ENCODE measurements around the gene NEK11. TPM values are rescaled to one million over a fixed set of nuclear protein-coding genes. Genes with fewer than 3 reads are reported as not detected.
"Not testable (repeated sequence)": the region's sequence is repeated elsewhere in the genome, so short reads cannot be mapped to it uniquely, and the experiment has no call there.

Gene NEK11
- polyA plus RNA-seq, 4 donors, result 13.1 to 23.5 (median 22.3) TPM

DNA sequence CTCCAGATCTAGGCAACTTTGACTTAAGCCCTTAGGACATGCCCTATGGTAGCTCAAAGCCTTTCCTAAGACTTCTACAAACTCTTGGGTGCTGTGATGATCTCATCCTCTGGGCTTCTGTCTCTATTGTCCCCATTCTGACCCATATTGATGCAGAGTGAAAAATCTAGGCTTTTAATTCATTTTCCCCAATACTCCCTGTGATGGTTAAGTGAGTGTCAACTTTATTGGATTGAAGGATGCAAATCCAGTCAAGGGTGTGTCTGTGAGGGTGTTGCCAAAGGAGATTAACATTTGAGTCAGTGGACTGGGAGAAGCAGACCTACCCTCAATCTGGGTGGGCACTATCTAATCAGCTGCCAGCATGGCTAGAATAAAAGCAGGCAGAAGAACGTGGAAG is 257.6 kb downstream of the NEK11 start:
- DNase-seq (ENCODE audit: low read depth in 4 of 4, low spot score in 3 of 4), result no peak

- DNase-seq (ENCODE audit: low read depth in 4 of 4, low spot score in 3 of 4), result no peak
Observed at GRCh38 chr3:131285456-131285855, 258.8 kb downstream of the NEK11 start.

DNA sequence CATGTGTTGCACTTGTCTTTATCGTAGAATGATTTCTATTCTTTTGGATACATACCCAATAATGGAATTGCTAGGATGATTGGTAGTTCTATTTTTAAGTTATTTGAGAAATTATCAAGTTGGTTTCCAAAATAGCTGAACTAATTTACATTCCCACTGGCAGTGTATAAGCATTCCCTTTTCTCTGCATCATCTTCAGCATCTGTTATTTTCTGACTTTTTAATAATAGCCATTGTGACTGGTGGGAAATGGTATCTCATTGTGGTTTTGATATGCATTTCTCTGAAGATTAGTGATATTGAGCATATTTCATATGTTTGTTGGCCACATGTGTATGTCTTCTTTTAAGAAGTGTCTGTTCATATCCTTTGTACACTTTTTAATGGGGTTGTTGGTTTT is 273.2 kb downstream of the NEK11 start:
- no peak for DNase-seq (ENCODE audit: low read depth in 4 of 4, low spot score in 3 of 4)

GRCh38 chr3:131303848-131304247 is 277.2 kb downstream of the NEK11 start:
- no peak for DNase-seq (ENCODE audit: low read depth in 4 of 4, low spot score in 3 of 4)

- no peak for DNase-seq (ENCODE audit: low read depth in 4 of 4, low spot score in 3 of 4)
Observed at GRCh38 chr3:131304890-131305289, 278.2 kb downstream of the NEK11 start.

DNA sequence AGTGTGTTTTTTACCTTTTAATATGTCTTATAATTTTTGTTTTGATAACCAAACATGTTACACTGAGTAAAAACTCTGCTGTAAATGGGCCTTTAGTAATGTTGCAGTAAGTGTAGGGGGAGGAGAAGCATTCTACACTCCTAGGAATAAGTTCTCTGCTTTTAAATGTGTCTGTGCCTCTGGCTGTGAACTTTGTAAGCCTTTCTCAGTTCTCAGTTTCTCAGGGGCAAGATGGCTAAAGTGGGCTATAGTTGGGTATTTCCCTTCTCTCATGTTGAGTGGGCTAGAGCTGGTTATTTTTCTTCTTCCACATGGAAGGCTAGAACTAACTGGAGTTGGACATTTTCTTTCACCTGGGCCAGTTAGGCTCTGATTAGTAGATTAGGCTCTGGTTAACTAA is 279.6 kb downstream of the NEK11 start:
- DNase-seq (ENCODE audit: low read depth in 4 of 4, low spot score in 3 of 4), result no peak

GRCh38 chr3:131314318-131314717 is 287.6 kb downstream of the NEK11 start:
- DNase-seq (ENCODE audit: low read depth in 4 of 4, low spot score in 3 of 4), result no peak

- no peak for DNase-seq (ENCODE audit: low read depth in 4 of 4, low spot score in 3 of 4)
Observed at GRCh38 chr3:131315162-131315561, 288.5 kb downstream of the NEK11 start.

DNA sequence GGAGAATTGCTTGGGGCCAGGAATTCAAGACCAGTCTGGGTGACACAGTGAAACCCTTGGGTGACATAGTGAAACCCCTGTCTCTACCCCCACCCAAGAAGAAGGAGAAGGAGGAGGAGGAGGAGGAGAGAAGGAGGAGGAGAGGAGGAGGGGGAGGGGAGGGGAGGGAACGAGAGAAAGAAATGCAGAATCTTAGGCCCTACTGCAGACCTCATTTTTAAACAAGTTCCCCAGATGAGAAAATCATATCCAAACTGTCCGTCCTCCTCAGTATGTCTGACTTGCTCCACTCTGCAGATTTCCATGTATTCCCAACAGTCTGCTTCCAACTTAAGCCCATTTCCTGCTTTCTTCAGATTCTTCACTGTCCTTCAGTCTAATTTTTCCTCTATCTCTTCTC is 291.0 kb downstream of the NEK11 start:
- no peak for DNase-seq (ENCODE audit: low read depth in 4 of 4, low spot score in 3 of 4)

DNA sequence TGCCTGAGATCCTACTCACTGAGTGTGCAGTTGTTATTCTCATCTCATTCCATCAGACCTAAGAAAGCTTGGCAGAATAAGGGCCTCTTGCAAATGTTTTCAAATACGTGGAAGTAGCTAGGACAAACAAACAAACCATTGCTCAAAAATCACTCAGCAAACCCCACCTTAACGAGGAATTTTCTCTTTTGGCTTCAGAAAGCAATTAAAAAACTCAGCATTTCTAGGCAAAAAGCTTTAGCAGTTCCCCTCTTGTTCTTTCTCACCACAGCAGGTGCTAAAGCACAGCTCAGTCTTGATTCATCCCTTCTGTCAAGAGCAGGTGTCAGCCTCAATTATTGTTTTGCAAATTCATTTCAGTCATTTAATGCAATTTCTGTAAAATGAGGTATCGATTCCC is 296.3 kb downstream of the NEK11 start:
- DNase-seq (ENCODE audit: low read depth in 4 of 4, low spot score in 3 of 4), result no peak

- DNase-seq (ENCODE audit: low read depth in 4 of 4, low spot score in 3 of 4), result no peak
Observed at GRCh38 chr3:131323792-131324191, 297.1 kb downstream of the NEK11 start.

GRCh38 chr3:131324923-131325322 is 298.2 kb downstream of the NEK11 start:
- DNase-seq (ENCODE audit: low read depth in 4 of 4, low spot score in 3 of 4), result no peak

DNA sequence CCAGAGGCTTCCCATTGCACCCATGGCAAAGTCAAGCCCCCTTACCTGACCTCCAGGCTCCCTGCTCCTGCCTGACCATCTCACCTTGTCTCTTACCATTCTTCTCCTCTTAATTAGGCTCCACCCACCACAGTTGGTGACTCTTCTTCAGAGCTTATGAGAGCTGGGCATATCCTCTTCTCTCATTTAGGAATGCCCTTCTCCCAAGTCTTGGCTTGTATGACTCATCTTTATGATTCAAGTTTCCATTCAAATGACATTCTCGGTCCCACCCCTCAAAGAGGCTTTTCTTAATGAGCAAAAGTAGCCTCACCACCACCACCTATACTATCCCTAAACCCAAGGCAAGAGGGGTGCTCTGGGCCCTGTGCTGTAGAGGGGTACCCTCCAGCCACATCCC is 299.6 kb downstream of the NEK11 start:
- DNase-seq (ENCODE audit: low read depth in 4 of 4, low spot score in 3 of 4), result no peak

- DNase-seq (ENCODE audit: low read depth in 4 of 4, low spot score in 3 of 4), result no peak
Observed at GRCh38 chr3:131328721-131329120, 302.0 kb downstream of the NEK11 start.

GRCh38 chr3:131329774-131330173 is 303.1 kb downstream of the NEK11 start:
- DNase-seq (ENCODE audit: low read depth in 4 of 4, low spot score in 3 of 4), result no peak

- not testable (repeated sequence) for DNase-seq (ENCODE audit: low read depth in 4 of 4, low spot score in 3 of 4)
Observed at GRCh38 chr3:131331456-131332085, 304.9 kb downstream of the NEK11 start.

DNA sequence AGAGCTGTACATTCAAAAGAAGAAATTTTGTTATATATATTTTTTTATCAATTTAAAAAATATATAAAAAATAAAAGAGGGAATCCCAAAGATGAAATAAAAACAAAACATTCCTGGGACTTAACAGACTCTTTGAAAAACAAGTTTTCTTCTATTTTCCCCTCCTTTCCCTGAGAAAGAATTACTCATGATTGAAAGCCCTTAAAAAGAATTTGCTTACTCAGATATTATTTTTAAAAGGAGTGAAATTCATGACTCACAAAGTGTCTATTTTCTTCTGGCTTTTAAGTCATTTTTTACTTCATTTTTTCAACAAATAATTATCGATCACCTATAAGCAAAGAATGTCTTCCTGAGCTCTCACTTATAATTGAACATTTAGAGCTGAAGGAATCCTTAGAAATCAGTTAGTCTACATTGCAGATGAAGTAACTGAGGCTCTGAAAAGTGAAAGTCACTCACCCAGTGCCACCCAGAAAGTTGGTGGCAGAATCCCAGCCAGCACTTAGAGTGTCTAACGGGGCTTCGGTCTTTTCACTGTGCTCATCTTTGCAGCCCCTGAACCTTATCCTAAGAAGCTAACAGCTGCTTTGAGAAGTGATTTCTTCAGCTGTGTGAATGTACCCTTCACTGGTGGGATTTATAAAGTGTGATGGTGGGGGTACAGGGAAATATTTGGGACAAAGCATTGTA is 312.4 kb downstream of the NEK11 start:
- no peak for DNase-seq (ENCODE audit: low read depth in 4 of 4, low spot score in 3 of 4)

GRCh38 chr3:131341761-131342160 is 315.1 kb downstream of the NEK11 start:
- no peak for DNase-seq (ENCODE audit: low read depth in 4 of 4, low spot score in 3 of 4)

DNA sequence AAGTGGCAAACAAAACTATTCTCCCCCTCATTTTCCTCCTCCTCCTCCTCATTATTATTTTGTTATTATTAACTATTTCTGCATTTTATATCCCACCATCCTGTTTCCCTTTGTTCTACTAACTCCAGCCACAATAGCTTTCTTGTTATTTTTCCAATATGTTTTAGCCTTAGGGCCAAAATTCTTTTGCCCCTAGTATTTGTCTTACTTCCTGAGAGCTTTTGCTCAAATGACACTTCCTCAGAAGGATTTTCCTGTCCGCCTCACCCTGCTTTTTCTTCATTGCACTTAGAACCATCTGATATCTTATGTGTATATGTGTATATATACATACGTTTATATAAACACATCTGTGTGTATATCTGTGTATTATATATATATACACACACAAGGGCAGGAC is 322.2 kb downstream of the NEK11 start:
- DNase-seq (ENCODE audit: low read depth in 4 of 4, low spot score in 3 of 4), result no peak

GRCh38 chr3:131349454-131349853 is 322.8 kb downstream of the NEK11 start:
- no peak for DNase-seq (ENCODE audit: low read depth in 4 of 4, low spot score in 3 of 4)

GRCh38 chr3:131349946-131350347 is 323.3 kb downstream of the NEK11 start:
- no peak for DNase-seq (ENCODE audit: low read depth in 4 of 4, low spot score in 3 of 4)

DNA sequence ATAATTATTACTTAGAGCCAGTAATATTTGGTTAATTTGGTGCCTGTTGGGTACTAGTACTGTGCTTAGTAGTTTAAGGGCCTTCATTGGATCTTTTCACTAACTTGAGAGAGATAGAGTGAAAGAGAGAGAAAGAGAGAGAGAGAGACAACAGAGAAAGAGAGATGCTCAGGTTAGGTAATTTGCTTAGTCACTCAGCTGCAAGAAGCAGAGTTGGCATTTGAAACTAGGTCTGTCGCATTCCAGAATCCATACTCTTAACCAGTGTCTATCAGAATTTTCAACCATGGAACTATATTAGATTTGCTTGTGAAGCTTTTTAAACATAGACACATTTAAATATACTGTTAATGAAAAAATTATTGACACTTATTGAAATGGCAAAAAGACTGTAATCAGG is 323.8 kb downstream of the NEK11 start:
- no peak for DNase-seq (ENCODE audit: low read depth in 4 of 4, low spot score in 3 of 4)

All from left renal pelvis (tissue), 4 donors.